ENCODE measurements around the gene KLHL6.

GRCh38 chr3:183583331-183584245, 28.1 kb upstream of the KLHL6 start:
- TF ChIP-seq POLR2AphosphoS5 (IDR thresholded peaks at IDR 0.05) (no peak), EP300 (IDR thresholded peaks at IDR 0.05) (no peak), CTCF (IDR thresholded peaks at IDR 0.05) (no peak), POLR2A (IDR thresholded peaks at IDR 0.05) (no peak)

Data from sigmoid colon (tissue), 4 donors.